ENCODE measurements around the gene LRCH4.

LRCH4 gene, protein sequence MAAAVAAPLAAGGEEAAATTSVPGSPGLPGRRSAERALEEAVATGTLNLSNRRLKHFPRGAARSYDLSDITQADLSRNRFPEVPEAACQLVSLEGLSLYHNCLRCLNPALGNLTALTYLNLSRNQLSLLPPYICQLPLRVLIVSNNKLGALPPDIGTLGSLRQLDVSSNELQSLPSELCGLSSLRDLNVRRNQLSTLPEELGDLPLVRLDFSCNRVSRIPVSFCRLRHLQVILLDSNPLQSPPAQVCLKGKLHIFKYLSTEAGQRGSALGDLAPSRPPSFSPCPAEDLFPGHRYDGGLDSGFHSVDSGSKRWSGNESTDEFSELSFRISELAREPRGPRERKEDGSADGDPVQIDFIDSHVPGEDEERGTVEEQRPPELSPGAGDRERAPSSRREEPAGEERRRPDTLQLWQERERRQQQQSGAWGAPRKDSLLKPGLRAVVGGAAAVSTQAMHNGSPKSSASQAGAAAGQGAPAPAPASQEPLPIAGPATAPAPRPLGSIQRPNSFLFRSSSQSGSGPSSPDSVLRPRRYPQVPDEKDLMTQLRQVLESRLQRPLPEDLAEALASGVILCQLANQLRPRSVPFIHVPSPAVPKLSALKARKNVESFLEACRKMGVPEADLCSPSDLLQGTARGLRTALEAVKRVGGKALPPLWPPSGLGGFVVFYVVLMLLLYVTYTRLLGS

DNA sequence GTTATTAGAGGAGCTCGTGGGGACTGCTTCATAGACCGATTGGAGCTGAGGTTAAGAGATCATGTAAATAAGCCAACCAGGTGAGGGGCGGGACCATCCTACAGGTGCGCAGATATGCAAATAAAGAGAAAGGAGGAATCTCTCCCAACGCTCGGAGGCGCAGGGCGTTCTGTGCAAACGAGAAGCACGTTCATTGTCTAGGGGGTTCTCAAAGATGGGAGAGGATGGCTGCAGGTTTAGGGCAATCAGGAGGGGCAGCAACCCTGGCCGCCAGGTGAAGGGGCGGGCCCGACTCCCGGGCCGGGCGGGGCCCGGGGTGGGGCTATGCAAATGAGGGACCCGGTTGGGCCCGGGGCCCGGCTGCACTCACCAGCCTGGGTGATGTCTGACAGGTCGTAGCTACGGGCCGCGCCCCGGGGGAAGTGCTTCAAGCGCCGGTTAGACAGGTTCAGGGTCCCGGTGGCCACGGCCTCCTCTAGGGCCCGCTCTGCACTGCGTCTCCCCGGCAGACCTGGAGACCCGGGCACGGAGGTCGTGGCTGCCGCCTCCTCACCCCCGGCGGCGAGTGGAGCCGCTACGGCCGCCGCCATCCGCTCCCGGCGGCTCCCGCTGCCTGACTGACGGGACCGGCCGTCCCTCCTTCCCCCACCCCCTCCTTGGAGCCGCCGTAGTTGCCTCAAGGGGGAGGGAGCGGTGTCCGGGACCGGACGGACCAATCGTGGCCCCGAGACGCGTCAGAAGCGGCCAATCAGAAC, at the start of gene LRCH4:
Gene LRCH4 (minus strand): TSS at position 619 of the 755 bp plus-strand sequence. CDS start 29 bp downstream, at position 590.
- DNase-seq (ENCODE audit: low spot score) = no peak

GRCh38 chr7:100632951-100633717, 47.2 kb upstream of the LRCH4 start:
- no peak for DNase-seq (ENCODE audit: low spot score)

DNA sequence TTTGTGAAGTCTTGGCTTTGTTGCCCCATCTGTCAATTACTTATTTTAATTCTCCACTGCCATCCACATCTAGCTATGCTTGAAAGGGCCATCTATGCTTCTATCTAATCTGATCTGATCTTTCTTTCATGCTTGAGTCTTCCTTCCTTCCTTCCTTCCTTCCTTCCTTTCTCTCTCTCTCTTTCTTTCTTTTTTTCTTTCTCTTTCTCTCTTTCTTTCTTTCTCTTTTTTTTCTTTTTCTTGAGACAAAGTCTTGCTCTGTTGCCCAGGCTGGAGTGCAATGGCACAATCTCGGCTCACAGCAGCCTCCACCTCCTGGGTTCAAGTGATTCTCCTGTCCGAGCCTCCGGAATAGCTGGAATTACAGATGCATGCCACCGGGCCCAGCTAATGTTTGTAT, 44.1 kb upstream of the LRCH4 start:
- DNase-seq (ENCODE audit: low spot score) = no peak

GRCh38 chr7:100629117-100629716, 43.3 kb upstream of the LRCH4 start:
- no peak for DNase-seq (ENCODE audit: low spot score)

- no peak for DNase-seq (ENCODE audit: low spot score)
Observed at GRCh38 chr7:100627238-100627549, 41.3 kb upstream of the LRCH4 start.

DNA sequence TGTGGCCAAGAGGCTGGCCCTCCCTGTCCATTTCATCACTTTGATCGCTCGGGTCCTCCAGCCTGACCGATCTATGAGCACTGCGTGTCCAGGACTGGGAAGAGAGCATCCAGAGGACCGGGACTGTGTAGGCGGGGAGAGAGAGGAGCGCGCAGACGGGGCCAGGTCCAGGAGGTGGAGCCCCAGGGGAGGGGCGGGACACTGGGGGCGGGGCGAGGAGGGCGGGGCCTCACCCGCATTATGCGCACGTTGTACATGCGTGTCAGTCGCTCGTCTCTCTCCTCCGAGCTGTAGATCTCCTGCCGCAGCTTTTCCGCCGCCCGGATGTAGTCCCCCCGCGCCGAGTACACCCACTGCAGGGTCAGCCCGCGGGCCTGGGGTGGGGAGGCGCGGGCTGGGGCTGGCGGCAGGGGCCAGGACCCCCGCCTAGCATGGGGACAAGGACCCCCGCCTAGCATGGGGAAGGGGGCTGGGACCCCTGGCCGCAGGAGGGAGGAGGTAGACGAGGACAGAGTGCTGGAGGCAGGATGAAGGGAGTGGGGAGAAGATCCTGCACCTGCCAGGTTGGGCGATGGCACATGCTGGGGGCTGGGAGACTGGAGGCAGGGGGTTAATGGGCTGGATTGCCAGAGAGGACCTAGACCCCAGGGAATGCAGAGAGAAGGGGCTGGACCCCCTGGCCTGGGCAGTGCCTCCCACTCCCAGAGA, 40.8 kb upstream of the LRCH4 start:
- DNase-seq (ENCODE audit: low spot score) = peak; percentile 53

GRCh38 chr7:100626055-100626454, 40.1 kb upstream of the LRCH4 start:
- DNase-seq (ENCODE audit: low spot score) = no peak

DNA sequence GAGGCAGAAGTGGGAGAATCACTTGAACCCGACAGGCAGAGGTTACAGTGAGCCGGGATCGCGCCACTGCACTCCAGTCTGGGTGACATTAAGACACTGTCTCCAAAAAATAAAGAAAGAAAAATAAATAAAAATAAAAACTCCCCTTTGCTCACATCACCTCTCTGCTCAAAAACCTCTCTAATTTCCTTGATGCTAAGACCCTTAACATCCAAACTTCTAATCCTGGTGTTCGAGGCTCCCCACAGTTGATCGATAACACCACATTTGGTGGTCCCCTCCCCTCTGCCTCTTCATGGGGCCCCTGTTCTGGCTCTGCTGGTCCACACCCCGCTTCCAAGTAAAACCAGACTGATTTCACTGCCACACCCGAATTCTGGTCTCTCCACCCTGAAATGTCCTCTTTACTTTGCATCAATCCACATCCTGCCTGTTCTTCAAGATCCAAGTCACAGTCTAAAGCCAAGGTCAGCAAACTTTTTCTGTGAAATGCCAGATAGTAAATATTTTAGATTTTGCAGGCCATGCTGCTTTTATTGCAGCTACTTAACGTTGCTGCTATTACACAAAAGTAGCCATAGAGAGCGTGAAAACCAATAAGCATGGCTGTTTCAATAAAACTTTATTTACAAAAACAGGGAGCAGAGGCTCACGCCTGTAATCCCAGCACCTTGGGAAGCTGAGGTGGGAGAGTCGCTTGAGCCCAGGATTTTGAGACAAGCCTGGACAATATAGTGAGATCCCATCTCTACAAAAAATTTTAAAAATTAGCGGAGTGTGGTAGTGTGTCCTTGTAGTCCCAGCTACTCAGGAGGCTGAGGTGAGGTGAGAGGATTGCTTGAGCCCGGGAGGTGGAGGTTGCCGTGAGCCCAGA, 38.3 kb upstream of the LRCH4 start:
- DNase-seq (ENCODE audit: low spot score) = no peak

GRCh38 chr7:100621554-100621953, 35.6 kb upstream of the LRCH4 start:
- no peak for DNase-seq (ENCODE audit: low spot score)

DNA sequence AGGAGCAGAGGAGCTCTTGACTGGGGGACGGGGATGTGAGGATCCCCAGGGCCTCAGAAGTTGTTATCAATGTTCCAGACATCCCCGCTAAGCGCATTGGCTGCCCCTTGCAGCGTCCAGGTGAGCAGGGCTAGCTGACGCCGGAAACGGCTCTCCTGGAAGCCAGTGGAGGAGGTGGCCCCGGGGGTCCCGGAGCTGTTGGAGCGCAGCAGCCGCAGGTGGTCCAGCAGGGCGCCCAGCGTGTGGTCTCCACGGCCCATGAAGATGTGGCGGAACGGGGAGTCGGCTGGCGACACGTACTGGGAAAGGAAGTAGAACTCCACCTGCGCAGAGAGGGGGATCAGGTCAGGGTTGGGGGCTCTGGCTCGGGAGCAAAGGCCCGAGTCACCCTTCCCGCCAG, 34.9 kb upstream of the LRCH4 start:
- no peak for DNase-seq (ENCODE audit: low spot score)

DNA sequence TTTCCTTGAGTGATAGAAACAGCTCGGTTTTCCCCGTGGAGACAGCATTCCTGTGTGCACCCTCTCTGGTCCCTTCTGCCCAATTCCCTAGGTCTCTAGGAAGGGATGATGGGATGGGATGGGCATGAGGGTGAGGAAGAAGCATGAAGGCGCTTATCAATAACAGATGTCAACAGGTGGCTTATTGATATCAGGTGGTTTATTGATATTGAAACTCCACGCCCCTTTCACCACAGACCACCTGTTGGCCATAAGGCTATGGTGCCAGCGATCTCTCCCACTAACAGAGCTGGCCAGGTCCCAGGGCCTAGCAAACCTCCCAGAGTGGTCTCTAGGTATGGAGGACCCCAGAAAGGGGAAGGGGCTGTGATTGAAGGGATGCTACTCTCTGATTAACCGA, 34.3 kb upstream of the LRCH4 start:
- no peak for DNase-seq (ENCODE audit: low spot score)

- no peak for DNase-seq (ENCODE audit: low spot score)
Observed at GRCh38 chr7:100614308-100614861, 28.5 kb upstream of the LRCH4 start.

GRCh38 chr7:100613412-100614175, 27.7 kb upstream of the LRCH4 start:
- no peak for DNase-seq (ENCODE audit: low spot score)

DNA sequence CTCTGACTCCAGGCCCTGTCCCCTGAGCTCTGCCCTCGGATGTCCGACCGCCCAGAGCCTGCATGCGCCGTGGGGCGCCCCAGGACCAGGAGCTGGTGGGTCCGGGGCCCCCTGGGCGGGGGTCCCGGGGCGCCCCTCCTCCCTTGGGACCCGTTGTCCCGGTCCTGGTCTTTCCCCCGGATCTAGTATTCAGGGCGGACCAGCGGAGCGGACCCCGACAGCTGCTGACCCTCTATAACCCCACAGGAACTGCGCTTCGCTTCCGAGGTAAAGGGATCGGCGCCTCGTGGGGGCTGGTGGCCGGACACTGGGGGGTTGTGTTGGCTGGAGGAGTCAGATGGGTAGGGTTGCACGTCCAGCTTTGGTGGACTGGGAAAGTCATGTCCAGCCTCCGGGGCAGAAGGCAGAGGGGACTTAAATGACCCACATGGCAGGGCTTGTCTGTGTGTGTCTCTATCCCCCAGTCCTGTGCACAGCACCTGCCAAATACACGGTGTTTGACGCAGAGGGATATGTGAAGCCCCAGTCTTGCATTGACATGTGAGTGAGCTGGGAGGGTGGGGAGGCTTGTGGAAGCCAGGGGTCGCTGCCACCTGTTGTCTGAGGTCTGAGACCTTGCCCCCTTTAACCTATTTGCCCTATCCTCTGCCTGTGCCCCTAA, 26.9 kb upstream of the LRCH4 start:
- DNase-seq (ENCODE audit: low spot score) = no peak

DNA sequence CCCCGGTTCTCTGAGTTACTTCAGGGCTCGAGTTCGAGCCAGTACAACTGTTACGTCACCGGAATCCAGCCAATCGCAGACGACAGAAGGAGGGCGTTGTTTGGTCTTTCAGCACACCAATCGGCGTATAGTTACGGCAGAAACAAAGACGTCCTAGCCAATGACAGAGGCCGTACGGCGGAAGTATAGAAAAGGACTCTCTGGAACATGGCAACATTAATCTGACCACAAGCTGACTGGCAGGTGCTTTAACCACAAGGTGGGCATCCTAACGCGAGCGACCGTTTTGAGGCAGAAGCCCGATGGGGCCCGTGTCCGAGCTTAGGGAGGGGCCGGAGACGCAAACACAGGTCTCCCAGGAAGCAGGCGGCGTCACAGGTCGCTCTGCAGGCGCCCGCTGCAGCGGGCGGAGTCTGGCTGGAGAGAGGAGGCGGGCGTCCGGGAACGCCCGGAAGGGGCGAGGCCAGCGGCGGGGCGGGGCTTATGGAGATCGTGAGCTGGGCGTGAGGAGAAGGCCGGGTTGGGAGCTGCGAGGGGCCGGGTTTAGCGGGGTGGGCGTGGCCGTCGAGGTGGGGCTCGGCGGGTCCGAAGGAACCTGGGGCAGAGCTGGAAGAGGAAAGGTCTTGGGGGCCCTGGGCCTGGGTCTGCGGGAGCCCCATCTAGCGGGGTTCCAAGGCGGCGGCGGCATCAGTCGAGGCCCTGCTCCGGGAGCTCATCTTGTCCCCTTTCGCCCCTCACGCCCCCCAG, 26.2 kb upstream of the LRCH4 start, which contains the start of gene MOSPD3:
Gene MOSPD3 (plus strand): TSS at position 558 of the 747 bp plus-strand sequence. CDS start 252 bp downstream, outside the sequence.
- peak; percentile 99 for DNase-seq (ENCODE audit: low spot score)

DNA sequence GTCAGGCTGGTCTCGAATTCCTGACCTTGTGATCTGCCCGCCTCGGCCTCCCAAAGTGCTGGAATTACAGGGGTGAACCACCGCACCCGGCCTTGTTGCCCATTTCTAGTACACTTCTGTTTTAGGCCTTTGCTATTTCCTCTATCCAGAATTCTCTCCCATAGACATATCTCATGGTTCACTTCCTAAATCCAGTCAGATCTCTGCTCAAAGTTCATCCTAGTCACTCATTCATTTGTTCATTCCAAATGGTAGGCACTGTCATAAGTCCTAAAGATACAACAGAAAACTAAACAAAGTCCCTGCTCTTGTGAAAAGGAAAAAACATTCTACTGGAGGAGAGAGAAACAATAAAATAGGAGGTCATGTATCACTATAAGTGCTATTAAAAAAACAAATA, 24.0 kb upstream of the LRCH4 start:
- DNase-seq (ENCODE audit: low spot score) = no peak

DNA sequence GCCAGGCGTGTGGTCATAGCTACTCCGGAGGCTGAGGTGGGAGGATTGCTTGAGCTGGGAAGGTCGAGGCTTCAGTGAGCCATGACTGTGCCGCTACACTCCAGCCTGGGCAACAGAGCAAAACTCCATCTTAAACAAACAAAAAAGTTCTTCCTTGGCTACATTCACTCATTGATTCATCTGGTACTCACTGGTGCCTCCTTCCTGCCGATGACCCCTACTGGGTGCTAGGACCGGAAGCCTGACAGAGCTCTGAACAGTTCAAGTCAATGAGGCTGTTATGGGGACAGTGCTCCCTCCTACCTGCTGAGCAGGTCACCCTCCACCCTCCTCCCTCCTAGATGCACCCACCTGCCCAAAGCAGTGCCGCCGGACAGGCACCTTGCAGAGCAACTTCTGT, 21.2 kb upstream of the LRCH4 start:
- no peak for DNase-seq (ENCODE audit: low spot score)

GRCh38 chr7:100606313-100606712, 20.4 kb upstream of the LRCH4 start:
- DNase-seq (ENCODE audit: low spot score) = no peak

All from putamen (tissue), 1 donor.